Spleen (tissue), 11 donors: Measurements from ENCODE around the gene EIF2B5. TPM values are rescaled to one million over a fixed set of nuclear protein-coding genes. Genes with fewer than 3 reads are reported as not detected.

Experiments used
- DNase-seq: peaks from one replicate; pipeline ENCODE4 v3.0.0-alpha.2; 2020
- H3K27ac ChIP-seq, 8 donors: fragments of 200-600 bp; sonication (generic) in 7 of 8; 1 replicate in 4 of 8; 2 replicates in 4 of 8; pipeline versions ENCODE4 v1.5.0 to v1.8.0; 2016 to 2021; ENCODE audit warnings: inconsistent platforms in 4 of 8, mild to moderate bottlenecking in 4 of 8, moderate library complexity in 1 of 8
- H3K27me3 ChIP-seq, 7 donors: fragments of 200-600 bp; sonication (generic) in 6 of 7; replicated peaks in 1 of 7; 1 replicate in 4 of 7; 2 replicates in 3 of 7; pipeline versions ENCODE4 v1.5.0 to v1.8.0; 2016 to 2021; ENCODE audit warnings: inconsistent platforms in 3 of 7, mild to moderate bottlenecking in 1 of 7
- H3K36me3 ChIP-seq, 6 donors: fragments of 200-600 bp; sonication (generic) in 5 of 6; 1 replicate in 4 of 6; 2 replicates in 2 of 6; pipeline versions ENCODE4 v1.5.0 to v1.8.0; 2016 to 2021; ENCODE audit warnings: inconsistent platforms in 2 of 6
- H3K4me1 ChIP-seq, 6 donors: fragments of 200-600 bp; sonication (generic) in 5 of 6; 1 replicate in 3 of 6; 2 replicates in 3 of 6; pipeline versions ENCODE4 v1.5.0 to v1.8.0; 2016 to 2021; ENCODE audit warnings: inconsistent platforms in 3 of 6
- H3K4me3 ChIP-seq, 8 donors: fragments of 200-600 bp; sonication (generic) in 7 of 8; 1 replicate in 4 of 8; 2 replicates in 4 of 8; pipeline versions ENCODE4 v1.5.0 to v1.8.0; 2016 to 2021; ENCODE audit warnings: inconsistent platforms in 4 of 8, mild to moderate bottlenecking in 4 of 8, moderate library complexity in 2 of 8
- H3K9me3 ChIP-seq, 8 donors: fragments of 200-600 bp; sonication (generic) in 7 of 8; 1 replicate in 4 of 8; 2 replicates in 4 of 8; pipeline versions ENCODE4 v1.5.0 to v1.8.0; 2016 to 2021; ENCODE audit warnings: inconsistent platforms in 4 of 8
- POLR2A ChIP-seq, 3 donors: fragments of 450-650 bp; IDR thresholded peaks; one replicate each; pipeline ENCODE4 v1.5.1; 2017; ENCODE audit warnings: antibody characterized with exemption in 3 of 3, mild to moderate bottlenecking in 1 of 3
- POLR2AphosphoS5 ChIP-seq, 3 donors: sonication (generic); formaldehyde crosslinking; IDR thresholded peaks; one replicate each; pipeline ENCODE4 v1.5.1; 2017; ENCODE audit warnings: antibody characterized with exemption in 3 of 3
- WGBS, 5 donors: extraction: QIAGEN DNeasy Blood & Tissue Kit in 3 of 5; methylation state at CpG; one replicate each; pipeline versions ENCODE4 v1.1.5 to v1.1.7; 2013 to 2018; 5-methylcytosine and 5-hydroxymethylcytosine counted together
- intact Hi-C: fragments of 100-400 bp; cut with DNase I; formaldehyde crosslinking; loops from one replicate; pipeline ENCODE4 v1.15.0; 2023; ENCODE audit warnings: low total_unique reads
- polyA plus RNA-seq, 3 donors: library from polyadenylated mRNA; stranded (reverse); fragments of 200-250 nt; gene quantifications; one replicate each; pipeline ENCODE4 v1.2.1, GENCODE V29; 2013
- total RNA-seq, 7 donors: library from RNA; depleted of rRNA in 3 of 7; stranded (reverse); fragments of >200 nt in 3 of 7; fragmentation: NEBNext Ultra II Directional in 4 of 7; extraction: Animal tissue kit (Norgen Biotek cat#: 25700) in 4 of 7; gene quantifications; one replicate each; pipeline versions ENCODE4 v1.1.0 to v1.2.1, GENCODE V29; 2016 to 2021
- TF ChIP-seq, protein P1 (sequence below), 11 experiments: fragments of 200-600 bp in 7 of 11; fragments of 450-650 bp in 4 of 11; sonication (generic) in 4 of 11; IDR thresholded peaks in 8 of 11; conservative IDR thresholded peaks in 3 of 11; 1 replicate in 7 of 11; 2 replicates in 4 of 11; pipeline versions ENCODE4 v1.4.0 to v1.8.0; 2016 to 2021; ENCODE audit warnings: antibody characterized with exemption in 11 of 11, inconsistent platforms in 4 of 11, mild to moderate bottlenecking in 1 of 11
- donor health status: healthy with polysubstance abuse.
- donor health status: DM: no; HTN: no; CAD: no; lungs with moderate emphysema.
- donor health status: DM: no; HTN: no; CAD: no.
- donor health status: Bipolar disorder and iron deficiency.
- donor health status: healthy.
- donor health status: DM: no; HTN: no; CAD: no.
- donor health status: DM: yes; HTN: yes; CAD: no.

EIF2B5 gene
- total and polyA plus RNA-seq, 10 donors, result 40.4 to 55.7 (median 47.1) TPM

DNA sequence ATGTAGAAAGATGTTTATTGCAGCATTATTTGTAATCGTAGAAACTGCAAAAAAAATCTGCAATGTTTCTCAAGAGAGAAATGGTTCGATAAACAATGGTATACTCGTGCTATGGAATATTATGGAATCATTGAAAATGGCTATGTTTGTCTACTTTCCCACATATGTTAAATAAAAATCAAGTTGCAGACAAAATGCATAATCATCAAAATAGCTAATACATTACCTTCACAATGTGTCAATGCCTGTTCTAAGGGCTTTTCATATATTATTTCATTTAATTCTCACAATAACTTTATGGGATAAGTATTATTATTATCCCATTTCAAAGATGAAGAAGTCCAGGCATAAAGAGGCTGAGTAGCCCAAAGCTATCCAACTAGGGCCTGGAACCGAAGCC is 2.2 kb upstream of the EIF2B5 start:
- no peak for DNase-seq
- TF ChIP-seq POLR2AphosphoS5 (IDR thresholded peaks at IDR 0.05) (no peak), POLR2A (IDR thresholded peaks at IDR 0.05) (no peak)
- TF ChIP-seq, protein P1, sequence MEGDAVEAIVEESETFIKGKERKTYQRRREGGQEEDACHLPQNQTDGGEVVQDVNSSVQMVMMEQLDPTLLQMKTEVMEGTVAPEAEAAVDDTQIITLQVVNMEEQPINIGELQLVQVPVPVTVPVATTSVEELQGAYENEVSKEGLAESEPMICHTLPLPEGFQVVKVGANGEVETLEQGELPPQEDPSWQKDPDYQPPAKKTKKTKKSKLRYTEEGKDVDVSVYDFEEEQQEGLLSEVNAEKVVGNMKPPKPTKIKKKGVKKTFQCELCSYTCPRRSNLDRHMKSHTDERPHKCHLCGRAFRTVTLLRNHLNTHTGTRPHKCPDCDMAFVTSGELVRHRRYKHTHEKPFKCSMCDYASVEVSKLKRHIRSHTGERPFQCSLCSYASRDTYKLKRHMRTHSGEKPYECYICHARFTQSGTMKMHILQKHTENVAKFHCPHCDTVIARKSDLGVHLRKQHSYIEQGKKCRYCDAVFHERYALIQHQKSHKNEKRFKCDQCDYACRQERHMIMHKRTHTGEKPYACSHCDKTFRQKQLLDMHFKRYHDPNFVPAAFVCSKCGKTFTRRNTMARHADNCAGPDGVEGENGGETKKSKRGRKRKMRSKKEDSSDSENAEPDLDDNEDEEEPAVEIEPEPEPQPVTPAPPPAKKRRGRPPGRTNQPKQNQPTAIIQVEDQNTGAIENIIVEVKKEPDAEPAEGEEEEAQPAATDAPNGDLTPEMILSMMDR (IDR thresholded peaks at IDR 0.05 in 8 of 11, conservative IDR thresholded peaks at IDR 0.05 in 3 of 11), result no peak
- intact Hi-C loops, result no loop called here
- Histone ChIP-seq H3K27ac (no peak overlapping the region), H3K27me3 (no peaks in the 10 kb centered on the region), H3K4me1 (peaks cover 15 to 41% (median 27%) of the 10 kb centered on the region in 6 donors), H3K9me3 (no peaks in the 10 kb centered on the region), H3K4me3 (no peak overlapping the region), H3K36me3 (peaks cover 0 to 11% (median 4%) of the 10 kb centered on the region in 6 donors)
- WGBS, 5 donors, result 94 to 96% (median 94%) methylated on average over 4 of the region's 4 CpGs

DNA sequence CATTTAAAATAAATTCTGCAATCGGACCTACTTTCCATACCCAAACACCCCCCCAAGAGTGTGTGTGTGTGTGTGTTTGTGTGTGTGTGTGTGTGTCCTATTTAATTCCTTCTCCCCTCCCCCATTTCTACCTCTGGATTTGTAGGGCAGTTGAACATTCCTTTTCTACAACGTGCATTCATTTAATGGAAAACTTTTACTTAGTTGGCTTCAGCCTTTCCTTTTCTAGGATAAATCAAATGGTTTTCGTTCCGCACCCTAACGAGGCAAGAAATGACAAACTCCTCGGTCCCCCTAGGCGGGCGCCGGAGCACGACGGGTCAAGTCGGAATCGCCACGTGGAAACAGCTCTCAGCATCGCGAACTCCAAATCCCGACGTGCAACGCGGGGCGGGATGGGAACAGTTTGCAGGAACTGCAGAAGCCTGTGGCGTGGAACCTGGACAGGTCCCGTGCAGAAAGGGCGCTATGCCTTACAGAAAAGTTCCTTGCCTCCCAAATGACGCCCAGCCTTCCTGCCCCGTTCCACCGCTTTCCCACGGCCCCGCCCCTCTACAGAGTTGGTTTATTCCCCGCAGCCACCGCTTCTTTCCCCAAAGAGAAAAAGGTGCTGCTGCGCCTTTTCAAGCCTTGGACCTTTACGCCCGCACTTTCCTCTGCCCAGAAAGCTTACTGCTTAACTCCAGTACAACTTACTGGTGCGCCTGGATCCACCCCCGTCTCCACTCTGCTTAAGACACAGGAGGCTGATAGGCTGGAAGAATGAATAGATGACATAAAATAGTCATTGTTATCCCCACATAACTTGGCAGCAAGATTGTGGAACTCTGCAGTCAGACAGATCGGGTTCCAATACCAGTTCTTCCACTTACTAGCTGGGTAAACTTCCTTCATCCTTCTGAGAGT is 1.1 kb upstream of the EIF2B5 start:
- Histone ChIP-seq H3K4me3 (peak overlapping the region; percentile 64 to 99 (median 94)), H3K27me3 (no peaks in the 10 kb centered on the region), H3K9me3 (no peaks in the 10 kb centered on the region), H3K4me1 (peaks cover 15 to 41% (median 28%) of the 10 kb centered on the region in 6 donors), H3K36me3 (peaks cover 0 to 22% (median 14%) of the 10 kb centered on the region in 6 donors), H3K27ac (peak overlapping the region; percentile 80 to 96 (median 92))
- TF ChIP-seq POLR2A (IDR thresholded peaks at IDR 0.05) (no peak), POLR2AphosphoS5 (IDR thresholded peaks at IDR 0.05) (peak; percentile 64 to 87 (median 74))
- 1 to 2% (median 2%) methylated on average over 36 to 37 of the region's 37 CpGs for WGBS, 5 donors
- peak; percentile 93 for DNase-seq
- intact Hi-C loops, result no loop called here

DNA sequence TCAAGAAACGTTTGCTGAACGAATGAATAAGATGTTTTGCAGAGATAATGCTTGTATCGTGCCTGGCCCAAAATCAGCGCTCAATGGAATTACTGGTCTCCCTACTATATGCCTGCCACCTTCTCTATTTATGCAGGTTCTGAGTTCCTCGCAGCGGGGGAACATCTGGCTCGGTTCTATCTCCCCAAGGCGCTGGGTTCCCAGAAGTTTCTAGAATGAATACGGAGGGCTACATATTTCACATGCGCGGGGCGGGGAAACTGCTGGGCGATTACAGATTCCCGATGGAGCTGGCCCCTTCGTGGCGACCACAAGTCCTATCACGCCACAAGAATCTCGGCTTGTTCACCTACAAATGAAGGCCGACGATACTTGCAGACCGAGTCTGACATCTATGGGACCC is 411 bp upstream of the EIF2B5 start:
- WGBS, 5 donors, result 0 to 1% (median 0%) methylated on average over 21 of the region's 21 CpGs
- peak overlapping the region; percentile 80 to 96 (median 92) for H3K27ac ChIP-seq

DNA sequence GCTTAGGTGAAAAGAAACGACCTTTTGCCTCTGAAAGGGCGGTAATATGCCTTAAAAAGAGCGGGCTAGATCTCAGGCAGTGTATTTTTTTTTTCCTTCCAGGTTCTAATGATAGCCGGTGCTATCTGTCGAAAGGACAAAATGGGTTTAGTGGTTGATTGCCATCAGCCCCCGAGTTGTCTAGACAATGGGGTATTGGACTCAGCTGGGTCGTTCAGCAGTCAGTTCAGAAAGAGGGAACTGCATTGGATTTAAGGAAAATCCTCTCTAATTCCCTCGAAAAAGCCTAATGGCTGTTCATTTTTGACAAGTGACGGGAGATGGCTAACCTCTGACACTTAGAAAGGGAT is 728 bp downstream of the EIF2B5 start:
- Histone ChIP-seq H3K27me3 (no peaks in the 10 kb centered on the region), H3K27ac (peak overlapping the region; percentile 80 to 96 (median 92)), H3K4me3 (peak overlapping the region; percentile 64 to 99 (median 94)), H3K36me3 (peaks cover 0 to 40% (median 29%) of the 10 kb centered on the region in 6 donors), H3K9me3 (no peaks in the 10 kb centered on the region), H3K4me1 (peaks cover 15 to 41% (median 28%) of the 10 kb centered on the region in 6 donors)
- TF ChIP-seq, protein P1 (IDR thresholded peaks at IDR 0.05 in 8 of 11, conservative IDR thresholded peaks at IDR 0.05 in 3 of 11), result no peak
- TF ChIP-seq POLR2AphosphoS5 (IDR thresholded peaks at IDR 0.05), result no peak
- no peak for DNase-seq
- WGBS, 5 donors, result 2 to 6% (median 3%) methylated on average over 9 of the region's 9 CpGs
- intact Hi-C loops, result no loop called here

More for the DNA sequence above, 411 bp upstream of the EIF2B5 start:
- intact Hi-C loops, result no loop called here
- no peaks in the 10 kb centered on the region for H3K9me3 ChIP-seq
- DNase-seq, result no peak
- H3K4me3 ChIP-seq, result peak overlapping the region; percentile 64 to 99 (median 94)
- H3K27me3 ChIP-seq, result no peaks in the 10 kb centered on the region
- peaks cover 15 to 41% (median 28%) of the 10 kb centered on the region in 6 donors for H3K4me1 ChIP-seq
- TF ChIP-seq POLR2AphosphoS5 (IDR thresholded peaks at IDR 0.05), result no peak
- no peak for TF ChIP-seq POLR2A (IDR thresholded peaks at IDR 0.05)
- TF ChIP-seq, protein P1 (IDR thresholded peaks at IDR 0.05 in 8 of 11, conservative IDR thresholded peaks at IDR 0.05 in 3 of 11), result no peak
- peaks cover 0 to 29% (median 19%) of the 10 kb centered on the region in 6 donors for H3K36me3 ChIP-seq
